ENCODE measurements around the gene EPB42.

Gene EPB42

DNA sequence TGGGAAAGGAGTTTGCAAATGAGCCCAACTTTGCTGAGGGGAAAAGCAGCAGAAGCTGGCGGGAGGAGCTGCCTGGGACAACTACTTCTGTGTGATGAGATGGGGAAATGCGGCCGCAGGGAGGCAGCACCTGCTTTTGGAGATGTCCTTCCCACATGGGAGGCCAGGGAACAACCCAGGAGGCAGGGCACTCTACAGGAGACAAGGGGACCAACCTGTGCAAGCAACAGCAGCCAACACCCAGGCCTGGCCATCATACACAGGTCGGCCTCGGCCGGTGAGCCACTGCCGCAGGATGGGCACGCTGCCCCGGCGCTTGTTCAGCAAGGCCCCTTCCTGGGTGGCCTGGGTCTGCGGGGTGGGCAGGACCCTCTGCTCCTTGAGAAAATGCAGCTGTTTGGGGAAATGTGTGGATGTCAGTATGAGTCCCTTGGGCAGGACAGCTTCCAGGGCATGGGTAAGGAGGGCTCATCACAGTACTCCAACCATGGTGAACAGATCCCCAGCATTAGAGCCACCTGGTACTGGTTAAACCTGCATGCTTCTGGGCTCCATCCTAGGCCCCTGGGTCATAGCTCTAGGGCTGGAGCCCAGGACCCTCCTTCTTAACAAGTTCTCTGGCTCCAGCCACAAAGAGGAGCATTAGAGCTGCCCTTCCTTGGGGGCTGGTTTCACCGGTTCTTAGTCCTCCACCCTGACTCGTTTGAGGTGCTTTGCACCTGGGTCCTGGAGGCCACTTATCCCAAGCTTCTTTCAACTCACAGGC, 11.6 kb downstream of the EPB42 start:
- TF ChIP-seq, protein P1, sequence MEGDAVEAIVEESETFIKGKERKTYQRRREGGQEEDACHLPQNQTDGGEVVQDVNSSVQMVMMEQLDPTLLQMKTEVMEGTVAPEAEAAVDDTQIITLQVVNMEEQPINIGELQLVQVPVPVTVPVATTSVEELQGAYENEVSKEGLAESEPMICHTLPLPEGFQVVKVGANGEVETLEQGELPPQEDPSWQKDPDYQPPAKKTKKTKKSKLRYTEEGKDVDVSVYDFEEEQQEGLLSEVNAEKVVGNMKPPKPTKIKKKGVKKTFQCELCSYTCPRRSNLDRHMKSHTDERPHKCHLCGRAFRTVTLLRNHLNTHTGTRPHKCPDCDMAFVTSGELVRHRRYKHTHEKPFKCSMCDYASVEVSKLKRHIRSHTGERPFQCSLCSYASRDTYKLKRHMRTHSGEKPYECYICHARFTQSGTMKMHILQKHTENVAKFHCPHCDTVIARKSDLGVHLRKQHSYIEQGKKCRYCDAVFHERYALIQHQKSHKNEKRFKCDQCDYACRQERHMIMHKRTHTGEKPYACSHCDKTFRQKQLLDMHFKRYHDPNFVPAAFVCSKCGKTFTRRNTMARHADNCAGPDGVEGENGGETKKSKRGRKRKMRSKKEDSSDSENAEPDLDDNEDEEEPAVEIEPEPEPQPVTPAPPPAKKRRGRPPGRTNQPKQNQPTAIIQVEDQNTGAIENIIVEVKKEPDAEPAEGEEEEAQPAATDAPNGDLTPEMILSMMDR (IDR thresholded peaks at IDR 0.05; ENCODE audit: control insufficient read depth, extremely low read depth, insufficient read depth), result peak; percentile 35; the same call in 1 of the 2 replicates
- DNase-seq (ENCODE audit: low read depth), result no peak
- no peak overlapping the region for H3K4me3 ChIP-seq (ENCODE audit: low read depth, low read length)

DNA sequence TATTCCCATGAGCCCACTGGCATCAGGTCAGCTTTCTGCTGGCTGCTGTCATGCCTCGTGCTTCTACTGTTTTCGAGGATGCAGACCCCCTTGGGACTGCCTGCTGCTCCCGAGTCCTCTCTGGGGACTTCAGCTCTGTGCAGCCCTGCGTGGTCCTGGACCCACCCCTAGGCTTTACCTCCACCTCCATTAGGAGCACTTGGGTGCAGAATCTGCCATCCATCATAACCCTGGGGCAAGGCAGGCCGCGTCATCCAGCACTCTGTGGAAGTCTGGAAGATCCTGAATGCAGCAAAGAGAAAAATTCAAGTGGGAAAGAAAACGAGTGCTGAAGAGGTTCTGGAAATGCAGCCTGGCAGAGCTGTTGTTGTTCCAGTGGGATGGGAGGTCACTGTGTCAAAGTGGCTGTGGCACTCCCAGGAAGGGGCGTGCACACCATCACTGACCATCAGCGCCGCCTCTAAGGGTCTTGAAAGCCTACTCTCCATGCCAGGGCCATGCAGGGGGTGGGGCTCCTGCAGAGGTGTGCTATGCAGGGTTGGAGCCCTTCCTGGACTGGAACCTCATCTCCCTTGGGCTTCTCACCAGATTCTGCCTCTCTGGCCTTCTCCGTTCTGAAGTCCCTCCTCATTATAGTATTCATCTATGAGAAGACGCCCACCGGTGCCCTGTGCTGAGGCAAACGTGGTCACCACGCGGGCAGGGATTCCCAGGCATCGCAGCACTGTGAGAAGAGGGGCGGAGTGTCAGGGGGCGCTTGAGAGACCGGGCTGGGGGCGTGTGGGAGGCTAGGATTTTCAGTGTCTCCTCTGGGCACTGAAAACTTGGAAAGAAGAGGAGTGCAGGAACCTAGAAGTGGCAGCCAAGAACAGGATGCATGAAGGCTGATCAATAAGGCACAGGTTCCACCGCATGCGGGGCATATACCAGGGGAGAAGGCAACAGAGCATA, 12.5 kb downstream of the EPB42 start:
- TF ChIP-seq, protein P1 (IDR thresholded peaks at IDR 0.05; ENCODE audit: control insufficient read depth, extremely low read depth, insufficient read depth), result no peak
- no peak overlapping the region for H3K4me3 ChIP-seq (ENCODE audit: low read depth, low read length)
- DNase-seq (ENCODE audit: low read depth), result no peak

DNA sequence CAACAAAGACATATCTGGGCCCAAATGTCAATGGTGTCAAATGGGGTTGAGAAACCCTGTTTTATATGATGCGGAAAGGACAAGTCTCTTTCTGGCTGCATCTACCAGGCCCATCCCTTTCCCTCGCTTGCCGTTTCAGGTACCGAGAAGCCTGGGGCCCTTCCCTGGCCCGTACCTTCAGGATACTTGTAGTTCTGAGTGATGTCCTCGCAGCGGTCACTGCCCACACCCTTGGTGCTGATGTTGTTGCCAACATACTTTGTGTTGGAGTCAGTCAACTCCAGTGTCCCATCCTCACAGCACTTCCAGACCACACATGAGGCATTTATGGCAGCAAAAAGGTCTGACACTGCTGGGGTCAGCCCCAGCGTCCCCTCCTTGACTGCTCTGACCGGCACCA, 13.8 kb downstream of the EPB42 start:
- TF ChIP-seq, protein P1 (IDR thresholded peaks at IDR 0.05; ENCODE audit: control insufficient read depth, extremely low read depth, insufficient read depth), result no peak
- H3K4me3 ChIP-seq (ENCODE audit: low read depth, low read length), result no peak overlapping the region
- no peak for DNase-seq (ENCODE audit: low read depth)

DNA sequence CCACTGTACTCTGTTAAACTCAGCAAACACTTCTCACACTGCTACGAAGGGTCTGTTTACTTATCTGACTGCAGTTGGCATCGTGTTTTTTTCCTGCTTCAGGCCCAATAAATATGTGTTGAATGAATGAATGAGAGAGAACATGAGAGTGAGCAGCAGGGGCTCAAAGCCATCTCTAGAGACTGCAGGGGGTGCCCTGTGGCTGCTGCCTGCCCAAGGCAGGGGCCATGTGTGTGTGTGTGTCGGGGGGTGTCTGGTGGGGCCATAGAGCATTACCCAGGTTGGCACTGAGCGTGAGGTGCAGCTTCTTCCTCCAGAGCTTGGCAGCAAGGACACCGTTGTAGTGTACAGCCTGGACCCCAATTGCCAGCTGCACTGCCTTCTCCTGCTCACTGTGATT, 14.8 kb downstream of the EPB42 start:
- no peak for DNase-seq (ENCODE audit: low read depth)
- H3K4me3 ChIP-seq (ENCODE audit: low read depth, low read length), result no peak overlapping the region
- TF ChIP-seq, protein P1 (IDR thresholded peaks at IDR 0.05; ENCODE audit: control insufficient read depth, extremely low read depth, insufficient read depth), result no peak

DNA sequence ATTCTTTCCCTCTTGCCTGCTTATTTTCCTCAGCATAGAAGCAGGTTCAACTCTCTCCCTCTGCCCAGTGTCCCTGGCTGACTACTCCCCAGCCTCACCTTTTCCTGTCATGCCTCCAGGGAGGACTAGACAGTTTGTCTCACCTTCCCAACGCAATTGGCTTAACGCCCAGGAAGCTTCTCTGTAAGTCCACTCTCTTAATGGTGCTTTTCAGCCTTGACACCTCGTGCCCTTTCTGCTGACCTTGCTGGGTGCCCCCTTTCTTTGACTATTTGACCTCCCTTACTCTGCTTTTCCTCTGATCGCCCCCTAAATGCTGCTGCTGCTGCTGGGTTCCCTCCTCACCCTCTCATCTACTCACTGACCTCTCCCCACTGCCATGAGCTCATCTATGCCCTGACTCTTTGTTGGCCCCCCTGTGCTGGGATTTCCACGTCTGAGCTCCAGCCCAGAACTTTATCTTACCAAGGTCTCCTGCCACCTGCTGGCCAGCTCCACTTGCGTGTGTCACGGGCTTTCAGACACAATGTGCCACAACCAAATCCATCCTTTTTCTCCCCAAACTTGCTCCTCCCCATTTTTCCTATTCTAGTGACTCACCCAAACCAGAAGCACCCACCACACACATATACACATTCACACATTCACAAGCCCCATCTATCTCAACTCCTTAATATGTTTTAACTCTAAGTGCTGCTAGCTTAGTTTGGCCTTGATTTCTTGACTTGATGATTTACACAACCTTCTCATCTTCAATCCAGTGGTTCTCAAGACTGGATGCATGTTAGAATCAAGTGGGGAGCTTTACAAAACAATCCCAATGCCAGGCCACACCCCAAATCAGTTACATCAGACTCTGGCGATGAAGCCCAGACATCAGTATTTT, 16.6 kb downstream of the EPB42 start:
- no peak overlapping the region for H3K4me3 ChIP-seq (ENCODE audit: low read depth, low read length)
- TF ChIP-seq, protein P1 (IDR thresholded peaks at IDR 0.05; ENCODE audit: control insufficient read depth, extremely low read depth, insufficient read depth), result peak; percentile 74
- no peak for DNase-seq (ENCODE audit: low read depth)

DNA sequence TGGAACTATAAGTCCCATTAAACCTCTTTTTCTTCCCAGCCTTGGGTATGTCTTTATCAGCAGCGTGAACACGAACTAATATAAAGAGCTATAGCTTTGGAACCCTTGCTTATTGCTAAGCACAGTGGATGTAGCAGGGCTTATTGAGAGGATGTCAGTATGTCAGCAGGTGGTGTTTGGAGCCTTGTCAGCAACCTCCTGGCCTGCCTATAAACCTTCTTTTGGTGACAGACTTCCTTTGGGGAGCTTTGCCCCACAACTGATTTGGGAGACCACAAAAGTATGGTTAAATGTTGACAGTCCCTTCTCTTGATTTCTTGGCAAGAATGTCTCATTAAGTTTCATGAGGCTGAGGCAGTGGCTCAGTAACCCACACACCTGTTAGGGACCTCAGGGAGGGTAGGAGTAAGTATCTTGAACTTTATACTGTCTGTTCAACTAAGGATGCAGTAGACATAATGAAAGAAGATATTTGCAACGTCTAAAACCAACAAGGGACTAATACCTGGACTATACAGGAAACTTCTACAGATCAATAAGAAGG, 20.8 kb downstream of the EPB42 start:
- no peak overlapping the region for H3K4me3 ChIP-seq (ENCODE audit: low read depth, low read length)
- no peak for DNase-seq (ENCODE audit: low read depth)
- TF ChIP-seq, protein P1 (IDR thresholded peaks at IDR 0.05; ENCODE audit: control insufficient read depth, extremely low read depth, insufficient read depth), result no peak
